HL-60/S4 treated with phorbol 12-myristate 13-acetate at 8.2 ng/mL for 4 days and 3 days (cell line): ENCODE results near the gene ZP4.
"Not testable (repeated sequence)": the region's sequence is repeated elsewhere in the genome, so short reads cannot be mapped to it uniquely, and the experiment has no call there.

Source experiments
- in situ Hi-C: fragments of 300-500 bp; cut with MboI; formaldehyde crosslinking; loops from 2 replicates; pipeline ENCODE4 v1.15.0; 2022; ENCODE audit warnings: low sequenced_read_pairs

ZP4 gene

GRCh38 chr1:237878406-237878805 lies 12.3 kb downstream of the ZP4 start:
- in situ Hi-C loops, result no loop called here

- in situ Hi-C loops, result no loop called here
Measured at GRCh38 chr1:237877631-237878030, 13.1 kb downstream of the ZP4 start.

GRCh38 chr1:237875291-237875690 lies 15.4 kb downstream of the ZP4 start:
- in situ Hi-C loops, result no loop called here

GRCh38 chr1:237873487-237874211 lies 17.1 kb downstream of the ZP4 start:
- in situ Hi-C loops, result no loop called here

- in situ Hi-C loops, result no loop called here
Measured at GRCh38 chr1:237868817-237869600, 21.7 kb downstream of the ZP4 start.

- in situ Hi-C loops, result no loop called here
Measured at GRCh38 chr1:237867380-237867888, 23.3 kb downstream of the ZP4 start.

- in situ Hi-C loops, result no loop called here
Measured at GRCh38 chr1:237864338-237865244, 26.1 kb downstream of the ZP4 start.

- in situ Hi-C loops, result no loop called here
Measured at GRCh38 chr1:237863234-237863633, 27.5 kb downstream of the ZP4 start.

GRCh38 chr1:237861944-237862343 lies 28.8 kb downstream of the ZP4 start:
- in situ Hi-C loops, result no loop called here

- in situ Hi-C loops, result no loop called here
Measured at GRCh38 chr1:237858992-237859391, 31.7 kb downstream of the ZP4 start.

- in situ Hi-C loops, result no loop called here
Measured at GRCh38 chr1:237857455-237857854, 33.3 kb downstream of the ZP4 start.

GRCh38 chr1:237852342-237852741 lies 38.4 kb downstream of the ZP4 start:
- in situ Hi-C loops, result no loop called here

GRCh38 chr1:237851210-237851845 lies 39.4 kb downstream of the ZP4 start:
- in situ Hi-C loops, result no loop called here

- in situ Hi-C loops, result not testable (repeated sequence)
Measured at GRCh38 chr1:237843516-237843915, 47.2 kb downstream of the ZP4 start.

- in situ Hi-C loops, result no loop called here
Measured at GRCh38 chr1:237841485-237841884, 49.2 kb downstream of the ZP4 start.

GRCh38 chr1:237838904-237839534 lies 51.7 kb downstream of the ZP4 start:
- in situ Hi-C loops, result no loop called here

GRCh38 chr1:237838320-237838719 lies 52.4 kb downstream of the ZP4 start:
- in situ Hi-C loops, result no loop called here

GRCh38 chr1:237834461-237834860 lies 56.3 kb downstream of the ZP4 start:
- in situ Hi-C loops, result no loop called here

- in situ Hi-C loops, result no loop called here
Measured at GRCh38 chr1:237834048-237834447, 56.7 kb downstream of the ZP4 start.

GRCh38 chr1:237832858-237833257 lies 57.9 kb downstream of the ZP4 start:
- in situ Hi-C loops, result no loop called here
